Measurements from ENCODE around the gene MRPL36. TPM values are rescaled to one million over a fixed set of nuclear protein-coding genes. Genes with fewer than 3 reads are reported as not detected.

MRPL36 gene
- total and polyA plus RNA-seq, 2 of the 4 experiments (the other 2 are of a cell fraction), result 85.9 to 103 TPM

DNA sequence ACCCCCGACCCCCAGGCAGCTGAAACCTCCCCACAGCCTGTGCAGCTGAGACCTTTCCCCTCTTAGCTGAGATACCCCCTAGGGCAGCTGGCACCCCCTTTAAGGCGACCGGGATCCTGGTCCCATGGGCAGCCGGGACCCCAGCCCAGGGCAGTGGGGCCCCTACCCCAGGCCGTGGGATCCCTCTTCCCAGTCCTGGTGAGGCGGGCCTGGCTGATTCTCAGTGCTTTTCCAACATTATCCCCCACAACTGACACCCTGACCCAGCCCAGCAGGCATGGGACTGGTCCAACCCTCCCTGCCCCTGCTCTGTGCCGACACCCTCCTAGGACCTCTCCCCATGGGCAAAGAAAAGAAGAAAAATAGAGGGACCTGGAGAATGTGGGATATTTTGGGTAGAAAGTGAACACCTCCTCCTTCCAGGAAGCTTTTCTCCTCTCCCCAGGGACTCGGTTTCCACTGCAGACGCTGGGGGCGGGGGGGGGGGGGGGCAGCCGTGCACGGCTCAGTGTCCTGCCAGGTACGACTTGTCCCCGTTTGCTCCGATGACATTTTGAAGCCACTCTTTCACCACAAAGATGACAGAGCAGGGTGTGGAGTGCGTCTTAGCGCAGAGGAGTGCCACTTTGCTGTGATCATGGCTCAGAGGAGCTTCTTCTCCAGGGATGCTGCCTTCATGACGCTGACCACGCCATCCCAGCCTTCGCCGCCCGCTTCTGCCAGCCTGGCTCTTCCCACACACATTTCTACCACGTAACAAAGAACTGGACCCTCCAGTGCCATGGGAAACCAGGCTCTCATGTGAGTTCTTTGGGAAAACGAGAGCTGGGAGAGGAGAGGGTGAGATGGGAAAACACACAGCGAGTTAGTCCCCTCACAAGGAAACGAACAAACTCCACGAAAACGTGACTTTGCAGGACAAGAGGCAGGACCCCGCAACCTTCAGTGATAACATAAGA lies 47.5 kb downstream of the MRPL36 start:
- H3K27me3 ChIP-seq (ENCODE audit: control insufficient read depth, insufficient read depth, low read length), result peaks cover 13% of the 10 kb centered on the region; the same call in 1 of the 2 replicates
- dilution Hi-C loops (cut with HindIII; ENCODE audit: low sequenced_read_pairs, unreplicated experiment), result no loop called here
- no peak overlapping the region for H3K4me2 ChIP-seq (ENCODE audit: low read depth, low read length)
- ChIA-PET POLR2A (ENCODE audit: unreplicated experiment) (no interaction called here), CTCF (no interaction called here)
- H3K14ac ChIP-seq (replicated peaks; ENCODE audit: low read depth, low read length), result no peak overlapping the region
- no peak overlapping the region for H4K8ac ChIP-seq (ENCODE audit: low read depth in 2 of 2, low read length in 2 of 2)
- H3K4me3 ChIP-seq (ENCODE audit: insufficient read depth, low read depth, low read length), result no peak overlapping the region
- H3K56ac ChIP-seq (ENCODE audit: extremely low read depth, insufficient read depth, low read length), result no peak overlapping the region
- no peak overlapping the region for H2AK5ac ChIP-seq (ENCODE audit: low read depth, low read length)
- intact Hi-C loops (cut with micrococcal nuclease), result no loop called here
- no peak overlapping the region for H4K5ac ChIP-seq (ENCODE audit: low read depth, low read length)
- H3K36me3 ChIP-seq (ENCODE audit: control insufficient read depth, insufficient read depth, low read length), result no peaks in the 10 kb centered on the region
- no peaks in the 10 kb centered on the region for H3K9me3 ChIP-seq (ENCODE audit: control insufficient read depth, insufficient read depth, low read length)
- no peak overlapping the region for H2AK9ac ChIP-seq (replicated peaks; ENCODE audit: low read depth, low read length, poor library complexity)
- H2BK5ac ChIP-seq (ENCODE audit: low read depth, low read length, poor library complexity, severe bottlenecking), result no peak overlapping the region
- no peak overlapping the region for H2AFZ ChIP-seq (replicated peaks; ENCODE audit: low read length, poor library complexity)
- in situ Hi-C loops (cut with MboI; ENCODE audit: low sequenced_read_pairs), result no loop called here
- no peaks in the 10 kb centered on the region for H3K4me1 ChIP-seq (ENCODE audit: control insufficient read depth, insufficient read depth, low read length)
- no peaks in the 10 kb centered on the region for H3K79me1 ChIP-seq (ENCODE audit: low read depth in 1 of 2, low read length in 2 of 2)
- H3K4ac ChIP-seq (ENCODE audit: low read depth, low read length), result no peak overlapping the region
- no peak overlapping the region for H3K23ac ChIP-seq (ENCODE audit: low read depth, low read length)
- no peak overlapping the region for H4K91ac ChIP-seq (ENCODE audit: insufficient read depth, low read depth, low read length)
- no peak overlapping the region for H3K27ac ChIP-seq (ENCODE audit: insufficient read depth, low read length)
- H2BK15ac ChIP-seq (ENCODE audit: low read depth, low read length), result no peak overlapping the region
- H4K20me1 ChIP-seq (ENCODE audit: insufficient read depth, low read length), result no peaks in the 10 kb centered on the region; the same call in 1 of the 2 replicates
- no peak for ATAC-seq (ENCODE audit: low read depth)
- no TSS peak for BruUV-seq (replicated peaks)
- H3K9ac ChIP-seq (ENCODE audit: low read depth, low read length), result no peak overlapping the region
- H3K18ac ChIP-seq (ENCODE audit: low read depth, low read length), result no peak overlapping the region
- H2BK20ac ChIP-seq (ENCODE audit: low read depth, low read length), result no peak overlapping the region
- TF ChIP-seq MAZ (IDR thresholded peaks at IDR 0.05; ENCODE audit: borderline replicate concordance, low read depth, low read length) (no peak), MXI1 (IDR thresholded peaks at IDR 0.05; ENCODE audit: borderline replicate concordance, low read depth, low read length) (no peak), POLR2A (IDR thresholded peaks at IDR 0.05; ENCODE audit: low read depth, low read length) (no peak), CEBPB (IDR thresholded peaks at IDR 0.05; ENCODE audit: low read depth, low read length) (no peak), BHLHE40 (IDR thresholded peaks at IDR 0.05; ENCODE audit: low read depth, low read length) (no peak), RCOR1 (IDR thresholded peaks at IDR 0.05; ENCODE audit: insufficient replicate concordance, low read length) (no peak), RFX5 (IDR thresholded peaks at IDR 0.05; ENCODE audit: low read depth, low read length) (no peak), NFE2L2 (IDR thresholded peaks at IDR 0.05; ENCODE audit: low read depth, low read length) (no peak), SMC3 (IDR thresholded peaks at IDR 0.05; ENCODE audit: low read depth, low read length) (no peak)
- TF ChIP-seq, protein P1, sequence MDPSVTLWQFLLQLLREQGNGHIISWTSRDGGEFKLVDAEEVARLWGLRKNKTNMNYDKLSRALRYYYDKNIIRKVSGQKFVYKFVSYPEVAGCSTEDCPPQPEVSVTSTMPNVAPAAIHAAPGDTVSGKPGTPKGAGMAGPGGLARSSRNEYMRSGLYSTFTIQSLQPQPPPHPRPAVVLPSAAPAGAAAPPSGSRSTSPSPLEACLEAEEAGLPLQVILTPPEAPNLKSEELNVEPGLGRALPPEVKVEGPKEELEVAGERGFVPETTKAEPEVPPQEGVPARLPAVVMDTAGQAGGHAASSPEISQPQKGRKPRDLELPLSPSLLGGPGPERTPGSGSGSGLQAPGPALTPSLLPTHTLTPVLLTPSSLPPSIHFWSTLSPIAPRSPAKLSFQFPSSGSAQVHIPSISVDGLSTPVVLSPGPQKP (IDR thresholded peaks at IDR 0.05; ENCODE audit: borderline replicate concordance, low read depth, low read length), result no peak
- DNase-seq, result no peak
- WGBS, 2 experiments (ENCODE audit: extremely low coverage in 2 of 2, insufficient read length in 1 of 2), result no CpG with 5 or more reads among the region's 29 CpGs
- no peaks in the 10 kb centered on the region for H3K9me1 ChIP-seq (ENCODE audit: insufficient read depth, low read length)
- H2BK120ac ChIP-seq (ENCODE audit: low read depth, low read length), result no peak overlapping the region

All from IMR-90 (cell line).